Measurements from ENCODE around the gene TRIM7. TPM values are rescaled to one million over a fixed set of nuclear protein-coding genes. Genes with fewer than 3 reads are reported as not detected.

Gene TRIM7
- total and polyA plus RNA-seq, 9 of the 15 experiments (the other 6 are each of a cell fraction or from before 2014, with no cell fraction given): 2.6 to 14.9 (median 8.9) TPM

DNA sequence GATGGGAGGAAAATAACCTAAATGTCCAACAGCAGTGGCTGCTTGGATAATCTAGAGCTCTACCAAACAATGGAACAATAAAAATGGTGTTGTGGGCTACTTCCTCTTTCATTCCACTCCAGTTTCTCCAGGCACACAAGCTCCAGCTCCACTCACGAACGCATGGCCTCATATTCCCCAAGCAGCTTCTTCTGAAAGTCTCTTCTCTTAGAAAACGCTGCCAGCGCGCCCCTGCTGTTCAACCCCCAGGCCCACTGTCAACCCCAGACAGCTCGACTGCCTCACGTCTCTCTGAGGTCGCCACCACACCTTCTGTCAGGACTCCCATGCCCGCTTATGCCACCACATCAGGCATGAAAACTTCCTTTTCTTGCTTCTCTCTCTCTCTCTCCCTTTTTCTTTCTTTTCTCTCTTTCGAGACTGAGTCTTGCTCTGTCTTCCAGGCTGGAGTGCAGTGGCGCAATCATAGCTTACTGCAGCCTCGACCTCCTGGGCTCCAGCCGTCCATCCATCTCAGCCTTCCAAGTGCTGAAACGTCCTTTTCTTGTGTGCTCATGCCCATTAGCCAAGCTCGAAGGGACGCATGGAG lies 41.4 kb downstream of the TRIM7 start (continued):
- no peak for TF ChIP-seq NR2C1 (IDR thresholded peaks at IDR 0.05)
- peak; percentile 59; the same call in 1 of the 2 replicates for TF ChIP-seq NR2C1 (tag; IDR thresholded peaks at IDR 0.05)
- TF ChIP-seq KAT2B (IDR thresholded peaks at IDR 0.05; ENCODE audit: low read depth, low read length): no peak
- TF ChIP-seq HMGN3 (IDR thresholded peaks at IDR 0.05; ENCODE audit: borderline replicate concordance, extremely low read depth, insufficient read length, low read depth, low read length): no peak
- peak; percentile 28; the same call in 1 of the 2 replicates for TF ChIP-seq KLF1 (tag; IDR thresholded peaks at IDR 0.05)
- peak; percentile 81; the same call in 1 of the 2 replicates for TF ChIP-seq HDAC2 (IDR thresholded peaks at IDR 0.05)
- TF ChIP-seq, protein P1, sequence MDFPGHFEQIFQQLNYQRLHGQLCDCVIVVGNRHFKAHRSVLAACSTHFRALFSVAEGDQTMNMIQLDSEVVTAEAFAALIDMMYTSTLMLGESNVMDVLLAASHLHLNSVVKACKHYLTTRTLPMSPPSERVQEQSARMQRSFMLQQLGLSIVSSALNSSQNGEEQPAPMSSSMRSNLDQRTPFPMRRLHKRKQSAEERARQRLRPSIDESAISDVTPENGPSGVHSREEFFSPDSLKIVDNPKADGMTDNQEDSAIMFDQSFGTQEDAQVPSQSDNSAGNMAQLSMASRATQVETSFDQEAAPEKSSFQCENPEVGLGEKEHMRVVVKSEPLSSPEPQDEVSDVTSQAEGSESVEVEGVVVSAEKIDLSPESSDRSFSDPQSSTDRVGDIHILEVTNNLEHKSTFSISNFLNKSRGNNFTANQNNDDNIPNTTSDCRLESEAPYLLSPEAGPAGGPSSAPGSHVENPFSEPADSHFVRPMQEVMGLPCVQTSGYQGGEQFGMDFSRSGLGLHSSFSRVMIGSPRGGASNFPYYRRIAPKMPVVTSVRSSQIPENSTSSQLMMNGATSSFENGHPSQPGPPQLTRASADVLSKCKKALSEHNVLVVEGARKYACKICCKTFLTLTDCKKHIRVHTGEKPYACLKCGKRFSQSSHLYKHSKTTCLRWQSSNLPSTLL (IDR thresholded peaks at IDR 0.05): no peak
- peak; percentile 25; the same call in 1 of the 2 replicates for TF ChIP-seq SMARCA4 (IDR thresholded peaks at IDR 0.05)
- no peak for TF ChIP-seq MEIS2 (IDR thresholded peaks at IDR 0.05; ENCODE audit: partially characterized antibody)
- TF ChIP-seq HEY1 (CRISPR knock-in tag; IDR thresholded peaks at IDR 0.05; ENCODE audit: borderline replicate concordance): no peak
- no peak for TF ChIP-seq U2AF2 (optimal IDR thresholded peaks at IDR 0.05; ENCODE audit: low read depth, low read length)
- TF ChIP-seq SPI1 (IDR thresholded peaks at IDR 0.05; ENCODE audit: borderline replicate concordance, low read depth, low read length): peak; percentile 56; the same call in 1 of the 2 replicates
- TF ChIP-seq CHD1 (IDR thresholded peaks at IDR 0.05; ENCODE audit: low read length): no peak
- TF ChIP-seq ELF4 (CRISPR knock-in tag; IDR thresholded peaks at IDR 0.05): peak; percentile 88; the same call in 1 of the 2 replicates
- TF ChIP-seq, protein P2, sequence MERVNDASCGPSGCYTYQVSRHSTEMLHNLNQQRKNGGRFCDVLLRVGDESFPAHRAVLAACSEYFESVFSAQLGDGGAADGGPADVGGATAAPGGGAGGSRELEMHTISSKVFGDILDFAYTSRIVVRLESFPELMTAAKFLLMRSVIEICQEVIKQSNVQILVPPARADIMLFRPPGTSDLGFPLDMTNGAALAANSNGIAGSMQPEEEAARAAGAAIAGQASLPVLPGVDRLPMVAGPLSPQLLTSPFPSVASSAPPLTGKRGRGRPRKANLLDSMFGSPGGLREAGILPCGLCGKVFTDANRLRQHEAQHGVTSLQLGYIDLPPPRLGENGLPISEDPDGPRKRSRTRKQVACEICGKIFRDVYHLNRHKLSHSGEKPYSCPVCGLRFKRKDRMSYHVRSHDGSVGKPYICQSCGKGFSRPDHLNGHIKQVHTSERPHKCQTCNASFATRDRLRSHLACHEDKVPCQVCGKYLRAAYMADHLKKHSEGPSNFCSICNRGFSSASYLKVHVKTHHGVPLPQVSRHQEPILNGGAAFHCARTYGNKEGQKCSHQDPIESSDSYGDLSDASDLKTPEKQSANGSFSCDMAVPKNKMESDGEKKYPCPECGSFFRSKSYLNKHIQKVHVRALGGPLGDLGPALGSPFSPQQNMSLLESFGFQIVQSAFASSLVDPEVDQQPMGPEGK (CRISPR knock-in tag; IDR thresholded peaks at IDR 0.05; ENCODE audit: borderline replicate concordance): no peak
- TF ChIP-seq ZNF431 (CRISPR knock-in tag; IDR thresholded peaks at IDR 0.05): no peak
- TF ChIP-seq ZNF263 (CRISPR knock-in tag; IDR thresholded peaks at IDR 0.05; ENCODE audit: borderline replicate concordance): no peak
- TF ChIP-seq MTA2 (IDR thresholded peaks at IDR 0.05; ENCODE audit: low read depth): peak; percentile 18; the same call in 1 of the 2 replicates
- TF ChIP-seq BHLHE40 (IDR thresholded peaks at IDR 0.05; ENCODE audit: low read length): peak; percentile 33; the same call in 1 of the 2 replicates
- no peak for TF ChIP-seq STAT5B (CRISPR knock-in tag; IDR thresholded peaks at IDR 0.05)
- TF ChIP-seq, protein P3, sequence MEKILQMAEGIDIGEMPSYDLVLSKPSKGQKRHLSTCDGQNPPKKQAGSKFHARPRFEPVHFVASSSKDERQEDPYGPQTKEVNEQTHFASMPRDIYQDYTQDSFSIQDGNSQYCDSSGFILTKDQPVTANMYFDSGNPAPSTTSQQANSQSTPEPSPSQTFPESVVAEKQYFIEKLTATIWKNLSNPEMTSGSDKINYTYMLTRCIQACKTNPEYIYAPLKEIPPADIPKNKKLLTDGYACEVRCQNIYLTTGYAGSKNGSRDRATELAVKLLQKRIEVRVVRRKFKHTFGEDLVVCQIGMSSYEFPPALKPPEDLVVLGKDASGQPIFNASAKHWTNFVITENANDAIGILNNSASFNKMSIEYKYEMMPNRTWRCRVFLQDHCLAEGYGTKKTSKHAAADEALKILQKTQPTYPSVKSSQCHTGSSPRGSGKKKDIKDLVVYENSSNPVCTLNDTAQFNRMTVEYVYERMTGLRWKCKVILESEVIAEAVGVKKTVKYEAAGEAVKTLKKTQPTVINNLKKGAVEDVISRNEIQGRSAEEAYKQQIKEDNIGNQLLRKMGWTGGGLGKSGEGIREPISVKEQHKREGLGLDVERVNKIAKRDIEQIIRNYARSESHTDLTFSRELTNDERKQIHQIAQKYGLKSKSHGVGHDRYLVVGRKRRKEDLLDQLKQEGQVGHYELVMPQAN (IDR thresholded peaks at IDR 0.05; ENCODE audit: borderline replicate concordance): peak; percentile 79; the same call in 1 of the 2 replicates
- no peak for TF ChIP-seq MAFG (tag; conservative IDR thresholded peaks at IDR 0.05)
